NOMO-1 (cell line): ENCODE measurements around the gene CALML3.

Source experiments
- DNase-seq, 2 experiments: peaks; one replicate each; lab custom pipeline; 2025; ENCODE audit not compliant: unreplicated experiment in 2 of 2; lab: John Stamatoyannopoulos, UW

Gene CALML3

DNA sequence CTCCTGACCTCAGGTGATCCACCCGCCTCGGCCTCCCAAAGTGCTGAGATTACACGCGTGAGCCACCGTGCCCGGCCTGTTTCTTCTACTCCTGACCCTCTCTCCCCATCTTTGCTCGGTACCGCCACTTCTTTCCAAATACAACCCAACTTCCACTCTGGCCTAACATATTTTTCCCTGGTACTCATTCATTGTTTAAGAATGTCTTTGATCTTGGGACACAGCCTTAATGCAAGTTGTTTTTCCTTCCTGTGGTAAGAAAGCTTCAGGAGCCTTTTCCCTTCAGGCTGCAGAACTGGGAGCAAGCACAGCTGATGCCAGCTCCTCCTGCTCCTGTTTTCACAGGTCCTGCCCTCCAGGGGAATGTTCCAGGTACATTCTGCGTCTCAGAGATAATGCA is 13.7 kb downstream of the CALML3 start:
- DNase-seq: no peak

GRCh38 chr10:5538892-5539651 is 14.3 kb downstream of the CALML3 start:
- DNase-seq: no peak

GRCh38 chr10:5540080-5540479 is 15.3 kb downstream of the CALML3 start:
- DNase-seq: no peak

- no peak for DNase-seq
Measured at GRCh38 chr10:5540891-5541290, 16.1 kb downstream of the CALML3 start.

DNA sequence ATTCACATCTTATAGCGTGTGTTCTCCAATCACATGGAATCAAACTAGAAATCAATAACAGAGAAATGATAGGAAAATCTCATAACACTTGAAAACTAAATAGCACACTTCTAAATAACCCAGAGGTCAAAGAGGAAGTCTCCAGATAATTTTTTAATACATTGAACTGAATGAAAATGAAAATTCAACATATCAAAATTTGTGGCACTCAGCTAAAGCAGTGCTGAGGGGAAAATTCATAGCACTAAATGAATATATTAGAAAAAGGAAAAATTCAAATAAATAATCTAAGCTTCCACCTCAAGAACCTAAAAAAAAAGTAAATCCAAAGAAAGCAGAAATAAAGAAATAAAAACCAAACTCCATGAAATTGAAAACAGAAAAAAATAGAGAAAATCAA is 17.3 kb downstream of the CALML3 start:
- DNase-seq: no peak

- DNase-seq: no peak
Measured at GRCh38 chr10:5543623-5544022, 18.9 kb downstream of the CALML3 start.

- no peak for DNase-seq
Measured at GRCh38 chr10:5544216-5544805, 19.6 kb downstream of the CALML3 start.

- no peak for DNase-seq
Measured at GRCh38 chr10:5545011-5545410, 20.2 kb downstream of the CALML3 start.

DNA sequence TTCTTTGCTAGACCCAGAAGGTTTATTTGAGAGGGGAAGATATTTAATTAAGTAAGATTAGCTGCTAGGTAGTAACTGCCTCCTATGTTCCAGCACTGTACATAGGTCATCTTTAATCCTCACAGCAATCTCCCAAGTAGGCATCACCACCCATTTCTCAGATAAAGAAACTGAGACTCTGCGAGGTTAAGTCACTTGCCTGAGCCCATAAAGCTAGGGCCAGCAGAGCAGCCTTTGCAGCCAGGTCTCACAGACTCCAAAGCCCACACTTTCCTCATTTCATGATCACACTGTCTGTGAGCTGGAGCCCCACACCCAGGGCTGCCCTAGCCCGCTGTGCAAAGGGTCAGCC is 20.6 kb downstream of the CALML3 start:
- DNase-seq: no peak

- no peak for DNase-seq
Measured at GRCh38 chr10:5545778-5546710, 21.3 kb downstream of the CALML3 start.

DNA sequence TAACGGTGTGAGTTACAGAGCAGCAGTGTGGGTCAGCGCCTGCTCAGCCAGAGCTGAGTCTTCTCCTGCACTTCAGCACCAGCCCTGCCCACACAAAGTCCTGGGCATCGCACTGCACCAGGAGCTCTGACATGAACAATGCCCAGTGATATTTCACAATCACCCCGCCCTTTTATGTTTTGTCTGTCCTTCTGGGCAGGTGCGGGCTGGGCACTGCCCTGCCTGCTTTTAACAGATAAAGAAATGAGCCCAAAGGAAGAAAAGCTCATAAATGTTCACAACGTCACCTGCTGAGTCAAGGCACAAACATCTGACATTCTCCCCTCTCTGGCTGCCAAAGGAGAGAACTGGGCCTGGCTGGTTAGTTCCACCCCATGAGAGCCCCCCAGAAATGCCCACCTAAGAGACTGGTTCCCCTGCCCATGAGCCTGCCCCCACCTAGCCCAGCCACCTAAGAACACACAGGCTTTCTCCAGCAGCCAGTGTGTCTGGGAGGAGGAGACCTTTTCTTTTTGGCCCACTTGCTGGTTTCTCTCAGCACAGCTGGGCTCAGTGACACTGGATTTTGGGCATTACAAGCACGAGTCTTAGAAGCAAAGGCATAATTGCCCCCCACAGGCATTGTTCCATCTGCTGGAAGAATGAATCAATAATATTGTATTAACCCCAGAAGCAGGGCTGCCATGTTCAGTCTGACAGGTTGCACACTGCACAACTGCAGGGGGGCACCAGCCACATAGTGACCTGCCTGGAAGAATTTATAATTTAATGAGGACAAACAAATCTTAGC is 22.3 kb downstream of the CALML3 start:
- DNase-seq: no peak

- no peak for DNase-seq
Measured at GRCh38 chr10:5547681-5547930, 22.8 kb downstream of the CALML3 start.

DNA sequence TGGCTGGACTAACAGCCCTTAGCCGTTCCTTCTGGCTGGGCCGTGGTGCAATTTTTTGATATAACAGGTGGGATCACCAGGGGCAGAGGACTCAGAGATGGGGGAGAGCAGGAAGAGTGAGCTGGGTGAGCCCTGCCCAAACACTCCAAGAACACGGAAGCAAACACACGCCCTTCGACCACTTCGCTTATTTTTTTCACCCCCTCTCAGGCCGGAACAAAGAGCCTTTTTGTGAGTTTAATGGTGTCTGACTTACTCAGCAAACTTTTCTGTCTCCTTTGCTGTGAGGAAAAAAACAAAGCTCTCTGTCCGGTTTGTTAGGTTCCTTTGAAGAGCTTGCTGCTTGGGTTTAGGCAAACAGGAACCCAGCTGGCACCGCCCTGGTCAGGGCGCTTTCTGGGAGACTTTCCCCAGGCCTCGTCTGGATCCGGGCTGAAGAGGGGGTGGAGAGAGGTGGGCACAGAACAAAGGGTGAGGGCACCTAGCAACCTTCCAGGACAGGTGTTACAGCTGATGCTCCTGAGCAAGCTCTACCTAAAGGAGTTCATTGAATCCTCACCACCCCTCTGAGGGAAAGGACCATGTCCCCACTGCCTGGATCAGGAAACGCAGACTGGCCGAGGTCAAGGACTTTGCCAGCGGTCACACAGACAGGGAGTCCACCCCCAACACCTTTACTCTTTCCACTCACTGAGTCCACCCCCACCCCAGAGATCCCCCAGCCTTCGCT is 23.3 kb downstream of the CALML3 start:
- DNase-seq: no peak

DNA sequence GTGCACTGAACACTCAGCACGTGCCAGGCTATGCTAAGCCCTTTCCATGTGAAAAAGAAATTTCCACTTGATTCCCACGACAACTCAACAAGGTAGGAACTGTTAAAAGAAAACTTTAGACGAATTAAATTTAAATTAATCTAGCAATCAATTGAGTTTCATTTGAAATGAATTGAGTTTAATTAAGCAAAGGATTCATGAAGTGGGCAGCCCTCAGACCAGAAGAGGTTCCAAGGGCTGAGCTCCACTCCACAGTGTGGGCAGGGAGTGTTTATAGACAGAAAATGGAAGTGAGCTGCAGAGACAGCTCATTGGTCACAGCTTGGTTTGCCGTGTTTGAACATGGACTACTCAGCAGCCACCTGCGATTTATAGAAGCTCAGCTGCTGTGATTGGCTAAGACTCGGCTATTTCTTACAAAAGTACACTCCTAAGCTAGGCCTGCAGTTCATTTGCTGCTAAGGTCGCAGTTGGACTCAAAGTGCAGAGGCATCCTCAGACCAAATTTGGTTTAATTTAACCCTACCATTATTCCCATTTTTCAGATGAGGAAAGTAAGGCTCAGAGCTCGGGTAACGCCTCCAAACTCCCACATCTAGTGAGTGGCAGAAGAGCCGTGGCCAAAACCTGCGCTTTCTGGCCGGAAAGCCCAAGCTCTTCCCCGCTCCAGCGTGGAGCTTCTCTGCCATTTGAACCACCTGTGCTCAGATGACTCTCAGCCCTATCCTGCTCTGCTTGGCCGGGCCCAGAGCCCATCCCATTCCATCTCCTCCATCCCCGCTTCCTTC is 24.9 kb downstream of the CALML3 start:
- no peak for DNase-seq

DNA sequence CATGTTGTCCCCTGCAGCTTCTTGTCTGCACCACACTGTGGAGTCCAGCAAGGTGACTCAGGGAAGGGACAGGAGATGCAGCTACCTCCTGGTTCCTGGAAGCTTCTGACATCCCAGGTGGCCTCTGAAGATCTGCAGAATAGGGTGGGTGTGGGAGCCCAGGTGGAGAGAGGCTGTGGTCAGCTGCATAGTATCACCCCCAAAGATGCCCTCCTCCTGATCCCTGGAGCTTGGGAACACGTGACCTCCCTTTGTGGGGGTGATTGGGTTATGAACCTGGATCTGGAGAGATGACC is 25.4 kb downstream of the CALML3 start:
- DNase-seq: no peak

DNA sequence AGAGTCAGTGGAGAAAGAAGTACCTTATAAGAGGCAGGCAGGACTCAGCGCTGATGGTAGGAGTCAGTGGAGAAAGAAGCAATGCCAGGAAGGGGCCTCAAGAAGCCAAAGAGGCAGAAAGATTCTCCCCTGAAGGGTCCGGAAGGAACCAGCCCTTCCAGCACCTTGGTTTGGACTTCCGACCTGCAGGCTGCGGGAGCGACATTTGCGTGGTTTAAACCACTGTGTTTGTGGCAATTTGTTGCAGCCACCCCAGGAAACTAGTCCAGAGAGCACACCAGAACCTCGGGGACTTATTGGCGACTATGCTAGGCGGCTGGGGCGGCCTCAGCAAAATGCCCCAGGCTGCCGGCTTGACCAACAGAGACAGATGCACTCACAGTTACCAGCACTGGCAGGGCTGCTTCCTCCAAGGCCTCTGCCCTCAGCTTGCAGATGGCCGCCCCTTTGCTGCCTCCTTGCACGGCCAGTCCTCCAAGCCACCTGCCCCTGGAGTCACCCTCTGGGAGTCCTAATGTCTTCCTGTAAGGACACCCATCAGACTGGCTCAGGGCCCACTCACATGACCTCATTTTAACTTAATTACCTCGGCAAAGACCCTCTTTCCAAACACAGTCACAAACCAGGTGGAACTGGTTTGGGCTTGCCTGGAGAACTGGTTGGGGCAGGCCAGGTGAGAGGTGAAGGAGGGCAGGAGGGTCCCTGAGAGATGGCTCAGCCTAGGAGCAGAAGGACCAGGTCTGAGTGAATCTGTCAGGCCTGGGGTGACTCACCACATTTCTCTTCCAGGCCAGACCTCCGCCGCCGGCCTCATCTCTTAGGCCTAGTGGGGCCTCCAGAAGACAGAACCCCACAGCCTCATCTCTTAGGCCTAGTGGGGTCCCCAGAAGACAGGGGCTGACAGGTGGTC is 26.1 kb downstream of the CALML3 start:
- DNase-seq: no peak

DNA sequence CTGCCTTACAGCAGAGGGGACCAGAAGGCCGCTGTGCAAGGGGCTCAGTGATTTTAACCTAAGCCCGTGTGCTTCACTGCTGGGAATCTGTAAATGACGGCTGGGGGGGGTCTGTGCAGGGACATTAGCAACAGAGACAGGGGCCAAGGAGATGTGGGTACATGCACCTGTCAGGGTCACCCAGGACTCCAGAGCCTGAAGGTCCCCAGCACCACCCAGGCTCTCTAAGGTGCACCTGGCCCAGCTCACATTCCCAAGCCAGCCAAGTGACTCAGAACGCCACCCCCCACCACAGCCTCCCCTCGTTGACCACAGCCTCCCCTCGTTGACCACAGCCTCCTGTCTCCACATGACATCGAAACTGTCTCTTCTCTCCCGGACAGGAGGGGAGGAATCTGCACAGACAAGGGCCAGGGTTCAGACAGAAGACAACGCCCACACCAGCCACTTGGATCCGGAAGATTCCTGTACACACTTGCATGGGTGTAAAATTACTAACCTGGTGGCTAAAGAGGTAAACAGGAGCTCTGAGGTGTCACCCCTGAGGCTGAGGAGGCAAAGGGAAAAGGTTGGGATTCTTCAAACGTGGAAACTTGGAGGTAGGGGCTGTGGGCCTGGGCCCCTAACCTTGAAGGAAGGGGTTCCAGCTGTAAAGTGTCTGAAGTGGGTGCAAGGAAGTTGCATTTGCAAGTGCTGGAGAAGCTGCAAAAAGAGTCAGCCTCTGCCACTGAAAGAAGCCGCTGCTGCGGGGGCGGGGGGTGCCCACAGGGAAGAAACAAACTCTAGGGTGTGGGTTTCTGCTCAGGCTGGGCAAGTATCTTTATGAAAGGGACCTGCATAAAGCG is 27.0 kb downstream of the CALML3 start:
- no peak for DNase-seq
